Prostate gland (tissue), 2 donors: ENCODE results near the gene CACNA1H. TPM values are rescaled to one million over a fixed set of nuclear protein-coding genes. Genes with fewer than 3 reads are reported as not detected.

Source experiments
- DNase-seq: peaks from one replicate; pipeline ENCODE4 v3.0.0-alpha.2; 2019; ENCODE audit warnings: low spot score
- H3K27ac ChIP-seq, 2 donors: fragments of 200-600 bp; sonication (generic); 2 replicates each; pipeline ENCODE4 v1.5.1; 2017 to 2019
- H3K27me3 ChIP-seq: fragments of 200-600 bp; sonication (generic); replicated peaks from 2 replicates; pipeline ENCODE4 v1.5.1; 2019; ENCODE audit not compliant: insufficient read depth
- H3K36me3 ChIP-seq, 2 donors: fragments of 200-600 bp; sonication (generic); 1 replicate in 1 of 2; 2 replicates in 1 of 2; pipeline versions ENCODE4 v1.5.1 to v1.8.1; 2017 to 2019
- H3K4me1 ChIP-seq: fragments of 200-600 bp; sonication (generic); replicated peaks from 2 replicates; pipeline ENCODE4 v1.5.1; 2019
- H3K4me3 ChIP-seq, 2 donors: fragments of 200-600 bp; sonication (generic); 2 replicates each; pipeline ENCODE4 v1.5.1; 2017 to 2019
- H3K9me3 ChIP-seq: fragments of 200-600 bp; sonication (generic); 2 replicates; pipeline ENCODE4 v1.5.1; 2017
- CTCF ChIP-seq, 4 experiments: fragments of 200-600 bp in 2 of 4; fragments of 450-650 bp in 2 of 4; sonication (generic) in 2 of 4; IDR thresholded peaks; 1 replicate in 3 of 4; 2 replicates in 1 of 4; pipeline ENCODE4 v1.5.1; 2016 to 2019; ENCODE audit warnings: antibody characterized with exemption in 4 of 4, mild to moderate bottlenecking in 2 of 4, moderate library complexity in 2 of 4
- POLR2A ChIP-seq: fragments of 450-650 bp; IDR thresholded peaks from one replicate; pipeline ENCODE4 v1.6.1; 2016; ENCODE audit warnings: antibody characterized with exemption, mild to moderate bottlenecking
- POLR2AphosphoS5 ChIP-seq: sonication (generic); formaldehyde crosslinking; IDR thresholded peaks from one replicate; pipeline ENCODE4 v1.6.1; 2017; ENCODE audit warnings: antibody characterized with exemption
- WGBS: methylation state at CpG from one replicate; pipeline ENCODE4 v1.1.5; 2018; 5-methylcytosine and 5-hydroxymethylcytosine counted together
- intact Hi-C: fragments of 100-400 bp; cut with DNase I; formaldehyde crosslinking; loops from one replicate; pipeline ENCODE4 v1.14.2; 2022
- total RNA-seq, 2 donors: library from RNA; depleted of rRNA; stranded (reverse); fragments of >200 nt; gene quantifications; one replicate each; pipeline ENCODE4 v1.1.0, GENCODE V29; 2016

The CACNA1H gene
- total RNA-seq, 2 donors from 2014 or later: 32.5 to 111 TPM

GRCh38 chr16:1160773-1161348, 8.0 kb downstream of the CACNA1H start:
- no peak for TF ChIP-seq CTCF (IDR thresholded peaks at IDR 0.05)
- TF ChIP-seq POLR2A: no peak
- no peak for TF ChIP-seq POLR2AphosphoS5
- Histone ChIP-seq H3K4me1 (peaks cover 12% of the 10 kb centered on the region), H3K9me3 (no peaks in the 10 kb centered on the region), H3K4me3 (peak overlapping the region in 1 of 2 donors; percentile 16), H3K36me3 (no peaks in the 10 kb centered on the region), H3K27ac (peak overlapping the region; percentile 63 to 87), H3K27me3 (no peaks in the 10 kb centered on the region)
- intact Hi-C loops: no loop called here
- no peak for DNase-seq
- WGBS: 43% methylated on average over 27 of the region's 34 CpGs

- Histone ChIP-seq H3K4me1 (peaks cover 12% of the 10 kb centered on the region), H3K27ac (no peak overlapping the region)
- 86% methylated on average over 28 of the region's 38 CpGs for WGBS
Observed at GRCh38 chr16:1162701-1163566, 10.0 kb downstream of the CACNA1H start.

GRCh38 chr16:1163567-1164055, 10.7 kb downstream of the CACNA1H start:
- peaks cover 12% of the 10 kb centered on the region for H3K4me1 ChIP-seq
- WGBS: 71% methylated on average over 15 of the region's 19 CpGs
- H3K27me3 ChIP-seq: no peaks in the 10 kb centered on the region
- no peak overlapping the region for H3K4me3 ChIP-seq
- no peak overlapping the region for H3K27ac ChIP-seq
- DNase-seq: no peak
- H3K36me3 ChIP-seq: no peaks in the 10 kb centered on the region
- TF ChIP-seq POLR2A (no peak), CTCF (IDR thresholded peaks at IDR 0.05) (no peak), POLR2AphosphoS5 (no peak)
- no peaks in the 10 kb centered on the region for H3K9me3 ChIP-seq
- intact Hi-C loops: no loop called here

More at GRCh38 chr16:1162701-1163566, 10.0 kb downstream of the CACNA1H start:
- H3K9me3 ChIP-seq: no peaks in the 10 kb centered on the region
- H3K36me3 ChIP-seq: no peaks in the 10 kb centered on the region
- no peaks in the 10 kb centered on the region for H3K27me3 ChIP-seq
- no peak for DNase-seq
- intact Hi-C loops: no loop called here
- no peak overlapping the region for H3K4me3 ChIP-seq
- TF ChIP-seq POLR2A (no peak), CTCF (IDR thresholded peaks at IDR 0.05) (no peak), POLR2AphosphoS5 (no peak)

- 94% methylated on average over 14 of the region's 14 CpGs for WGBS
- Histone ChIP-seq H3K27ac (no peak overlapping the region), H3K27me3 (no peaks in the 10 kb centered on the region), H3K9me3 (no peaks in the 10 kb centered on the region), H3K36me3 (no peaks in the 10 kb centered on the region), H3K4me1 (peaks cover 12% of the 10 kb centered on the region), H3K4me3 (no peak overlapping the region)
- no peak for TF ChIP-seq CTCF (IDR thresholded peaks at IDR 0.05)
- TF ChIP-seq POLR2AphosphoS5: no peak
- no peak for TF ChIP-seq POLR2A
- intact Hi-C loops: no loop called here
- DNase-seq: no peak
Observed at GRCh38 chr16:1164382-1164781, 11.5 kb downstream of the CACNA1H start.
